Measurements from ENCODE around the gene ANKRD10. TPM values are rescaled to one million over a fixed set of nuclear protein-coding genes. Genes with fewer than 3 reads are reported as not detected.

ANKRD10 gene
- total RNA-seq, 1 donor, result 128 TPM

DNA sequence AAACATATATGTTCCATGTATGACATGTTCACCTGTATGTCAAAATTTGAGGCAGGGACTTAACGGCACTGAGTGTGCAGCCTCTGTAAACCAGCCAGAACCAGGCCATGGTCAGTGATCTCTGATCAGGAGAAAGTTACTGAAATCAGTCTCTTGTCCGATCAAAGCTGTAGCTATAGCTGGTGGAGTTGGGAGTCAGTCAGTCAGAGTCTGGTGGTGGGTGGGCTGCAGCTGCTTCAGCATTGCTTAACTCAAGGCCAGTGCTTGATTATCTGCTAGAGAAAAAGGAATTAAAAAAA is 78.3 kb downstream of the ANKRD10 start:
- DNase-seq (ENCODE audit: insufficient read length, low spot score, missing footprints), result no peak
- H4K20me1 ChIP-seq (ENCODE audit: insufficient read depth, low read length), result no peaks in the 10 kb centered on the region
- TF ChIP-seq, protein P1, sequence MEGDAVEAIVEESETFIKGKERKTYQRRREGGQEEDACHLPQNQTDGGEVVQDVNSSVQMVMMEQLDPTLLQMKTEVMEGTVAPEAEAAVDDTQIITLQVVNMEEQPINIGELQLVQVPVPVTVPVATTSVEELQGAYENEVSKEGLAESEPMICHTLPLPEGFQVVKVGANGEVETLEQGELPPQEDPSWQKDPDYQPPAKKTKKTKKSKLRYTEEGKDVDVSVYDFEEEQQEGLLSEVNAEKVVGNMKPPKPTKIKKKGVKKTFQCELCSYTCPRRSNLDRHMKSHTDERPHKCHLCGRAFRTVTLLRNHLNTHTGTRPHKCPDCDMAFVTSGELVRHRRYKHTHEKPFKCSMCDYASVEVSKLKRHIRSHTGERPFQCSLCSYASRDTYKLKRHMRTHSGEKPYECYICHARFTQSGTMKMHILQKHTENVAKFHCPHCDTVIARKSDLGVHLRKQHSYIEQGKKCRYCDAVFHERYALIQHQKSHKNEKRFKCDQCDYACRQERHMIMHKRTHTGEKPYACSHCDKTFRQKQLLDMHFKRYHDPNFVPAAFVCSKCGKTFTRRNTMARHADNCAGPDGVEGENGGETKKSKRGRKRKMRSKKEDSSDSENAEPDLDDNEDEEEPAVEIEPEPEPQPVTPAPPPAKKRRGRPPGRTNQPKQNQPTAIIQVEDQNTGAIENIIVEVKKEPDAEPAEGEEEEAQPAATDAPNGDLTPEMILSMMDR (IDR thresholded peaks at IDR 0.05; ENCODE audit: extremely low read depth, low read depth, low read length), result no peak
- H3K27ac ChIP-seq (ENCODE audit: low read depth, low read length), result no peak overlapping the region
- no peaks in the 10 kb centered on the region for H3K4me1 ChIP-seq (ENCODE audit: insufficient read depth, low read length)
- H3K36me3 ChIP-seq (ENCODE audit: insufficient read depth, low read length), result no peaks in the 10 kb centered on the region
- no peak overlapping the region for H3K4me2 ChIP-seq (ENCODE audit: insufficient read depth, low read length)
- peaks cover 27% of the 10 kb centered on the region for H3K27me3 ChIP-seq (ENCODE audit: insufficient read depth, low read length)
- H3K79me2 ChIP-seq (ENCODE audit: insufficient read depth, low read length), result no peaks in the 10 kb centered on the region
- H2AFZ ChIP-seq (ENCODE audit: low read length), result no peak overlapping the region
- peaks cover 2% of the 10 kb centered on the region for H3K9me3 ChIP-seq (ENCODE audit: low read depth, low read length)
- no peak overlapping the region for H3K4me3 ChIP-seq (ENCODE audit: insufficient read depth, low read length)

DNA sequence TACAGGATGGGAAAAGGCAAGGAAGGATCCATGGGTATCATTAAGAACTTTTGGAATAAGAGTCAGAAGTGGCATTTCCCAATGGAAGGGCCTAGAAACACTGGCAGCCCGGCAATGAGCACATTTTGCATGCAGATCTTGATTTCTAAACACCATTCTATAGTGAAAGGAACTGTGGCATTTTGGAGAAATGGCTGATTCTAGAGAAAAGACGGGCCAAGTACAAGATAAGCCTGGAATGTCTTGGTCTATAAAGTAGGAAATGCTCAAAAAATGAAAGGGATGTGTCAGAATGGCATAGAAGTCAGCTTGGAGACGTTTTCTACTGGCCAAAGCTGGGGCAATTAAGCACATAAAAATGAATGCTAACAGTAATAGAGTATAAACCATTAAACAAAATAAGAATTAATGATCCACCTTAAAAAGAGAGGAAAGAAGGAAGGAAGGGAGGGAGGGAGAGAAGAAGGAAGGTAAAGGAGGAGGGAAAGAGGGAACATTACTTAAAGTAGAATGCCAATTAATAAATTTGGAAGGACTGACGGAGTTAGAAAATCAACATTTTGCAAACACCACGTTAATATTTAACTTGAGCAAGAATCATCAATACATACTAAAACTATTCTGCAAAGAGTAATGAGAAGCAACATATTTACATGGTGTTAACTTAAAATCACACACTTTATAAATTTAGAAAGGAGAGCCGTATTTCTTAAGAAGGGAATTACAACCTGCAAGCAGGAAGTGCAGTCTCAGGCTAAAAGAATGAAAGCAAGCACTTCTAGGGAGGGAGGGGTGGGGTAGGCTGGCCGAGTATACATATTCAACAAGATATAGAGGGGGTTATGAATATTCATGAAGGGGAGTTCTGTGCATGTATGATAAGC is 78.9 kb downstream of the ANKRD10 start:
- Histone ChIP-seq H3K4me1 (ENCODE audit: insufficient read depth, low read length) (no peaks in the 10 kb centered on the region), H3K79me2 (ENCODE audit: insufficient read depth, low read length) (no peaks in the 10 kb centered on the region), H3K27ac (ENCODE audit: low read depth, low read length) (no peak overlapping the region), H3K4me3 (ENCODE audit: insufficient read depth, low read length) (no peak overlapping the region), H3K4me2 (ENCODE audit: insufficient read depth, low read length) (no peak overlapping the region), H4K20me1 (ENCODE audit: insufficient read depth, low read length) (no peaks in the 10 kb centered on the region), H3K27me3 (ENCODE audit: insufficient read depth, low read length) (peaks cover 27% of the 10 kb centered on the region), H3K36me3 (ENCODE audit: insufficient read depth, low read length) (no peaks in the 10 kb centered on the region), H3K9me3 (ENCODE audit: low read depth, low read length) (no peaks in the 10 kb centered on the region), H2AFZ (ENCODE audit: low read length) (no peak overlapping the region)
- DNase-seq (ENCODE audit: insufficient read length, low spot score, missing footprints), result no peak
- TF ChIP-seq, protein P1 (IDR thresholded peaks at IDR 0.05; ENCODE audit: extremely low read depth, low read depth, low read length), result no peak

DNA sequence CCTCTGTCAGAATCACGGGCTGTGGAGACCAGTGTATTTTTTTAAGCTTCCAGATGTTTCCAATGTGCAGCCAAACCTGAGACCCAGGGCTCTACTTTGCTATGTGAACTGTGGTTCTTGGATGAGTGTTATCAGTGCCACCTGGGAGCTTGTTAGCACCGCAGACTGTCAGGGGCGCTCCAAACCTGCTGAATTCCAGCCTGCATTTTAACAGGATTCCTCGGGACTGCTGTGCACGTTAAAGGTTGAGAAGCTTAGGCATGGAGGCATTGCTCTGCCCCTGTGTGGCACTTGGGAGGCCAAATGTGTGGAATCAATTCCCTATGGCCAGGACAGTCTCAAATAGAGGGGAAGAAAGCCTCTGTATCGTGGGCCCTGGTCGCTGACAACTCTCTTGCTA is 80.3 kb downstream of the ANKRD10 start:
- Histone ChIP-seq H3K9me3 (ENCODE audit: low read depth, low read length) (no peaks in the 10 kb centered on the region), H3K27me3 (ENCODE audit: insufficient read depth, low read length) (peaks cover 27% of the 10 kb centered on the region), H3K27ac (ENCODE audit: low read depth, low read length) (no peak overlapping the region), H4K20me1 (ENCODE audit: insufficient read depth, low read length) (no peaks in the 10 kb centered on the region), H3K4me1 (ENCODE audit: insufficient read depth, low read length) (no peaks in the 10 kb centered on the region), H3K4me3 (ENCODE audit: insufficient read depth, low read length) (no peak overlapping the region), H2AFZ (ENCODE audit: low read length) (no peak overlapping the region), H3K36me3 (ENCODE audit: insufficient read depth, low read length) (no peaks in the 10 kb centered on the region), H3K79me2 (ENCODE audit: insufficient read depth, low read length) (no peaks in the 10 kb centered on the region), H3K4me2 (ENCODE audit: insufficient read depth, low read length) (no peak overlapping the region)
- DNase-seq (ENCODE audit: insufficient read length, low spot score, missing footprints), result no peak
- TF ChIP-seq, protein P1 (IDR thresholded peaks at IDR 0.05; ENCODE audit: extremely low read depth, low read depth, low read length), result no peak

DNA sequence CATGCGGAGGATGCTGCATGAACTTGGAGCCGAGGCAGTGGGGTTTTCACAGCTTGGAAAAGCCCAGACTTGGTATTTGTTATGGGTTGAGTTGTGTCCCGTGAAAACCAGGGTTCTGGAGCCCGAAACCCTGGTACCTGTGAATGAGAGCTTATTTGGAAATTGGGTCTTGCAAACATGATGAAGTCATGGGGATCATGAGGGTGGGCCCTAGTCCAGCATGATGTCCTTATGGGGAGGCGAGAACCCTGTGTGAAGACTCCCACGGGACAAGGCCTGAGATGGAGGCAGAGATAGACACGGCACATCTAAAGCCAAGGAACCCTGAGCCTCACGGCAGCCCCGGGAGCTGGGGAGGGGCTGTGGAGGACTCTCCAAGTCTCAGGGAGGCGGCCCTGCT is 82.3 kb downstream of the ANKRD10 start:
- Histone ChIP-seq H4K20me1 (ENCODE audit: insufficient read depth, low read length) (no peaks in the 10 kb centered on the region), H3K27me3 (ENCODE audit: insufficient read depth, low read length) (peaks cover 18% of the 10 kb centered on the region), H3K4me2 (ENCODE audit: insufficient read depth, low read length) (no peak overlapping the region), H3K9me3 (ENCODE audit: low read depth, low read length) (no peaks in the 10 kb centered on the region), H3K27ac (ENCODE audit: low read depth, low read length) (no peak overlapping the region), H3K4me3 (ENCODE audit: insufficient read depth, low read length) (no peak overlapping the region), H2AFZ (ENCODE audit: low read length) (no peak overlapping the region), H3K4me1 (ENCODE audit: insufficient read depth, low read length) (no peaks in the 10 kb centered on the region), H3K79me2 (ENCODE audit: insufficient read depth, low read length) (no peaks in the 10 kb centered on the region), H3K36me3 (ENCODE audit: insufficient read depth, low read length) (no peaks in the 10 kb centered on the region)
- TF ChIP-seq, protein P1 (IDR thresholded peaks at IDR 0.05; ENCODE audit: extremely low read depth, low read depth, low read length), result no peak
- DNase-seq (ENCODE audit: insufficient read length, low spot score, missing footprints), result no peak
